HPDE6-E6E7 (cell line): ENCODE results near the gene ZNF267.
"Not testable (repeated sequence)": the region's sequence is repeated elsewhere in the genome, so short reads cannot be mapped to it uniquely, and the experiment has no call there.

ENCODE experiments used
- DNase-seq: peaks from one replicate; pipeline ENCODE4 v3.0.0; 2011; ENCODE audit warnings: missing footprints; ENCODE audit errors: extremely low spot score

The ZNF267 gene

GRCh38 chr16:31873556-31874365, at the start of gene ZNF267:
TSS of gene ZNF267 (plus strand) at chr16:31873807. CDS start at chr16:31873967, 160 bp downstream.
- peak; percentile 67 for DNase-seq

GRCh38 chr16:31833047-31833446, 40.6 kb upstream of the ZNF267 start:
- no peak for DNase-seq

GRCh38 chr16:31836396-31836795, 37.2 kb upstream of the ZNF267 start:
- not testable (repeated sequence) for DNase-seq

GRCh38 chr16:31842864-31843263, 30.7 kb upstream of the ZNF267 start:
- DNase-seq: no peak

GRCh38 chr16:31848572-31848971, 25.0 kb upstream of the ZNF267 start:
- DNase-seq: not testable (repeated sequence)

- no peak for DNase-seq
Observed at GRCh38 chr16:31853291-31853690, 20.3 kb upstream of the ZNF267 start.

- DNase-seq: no peak
Observed at GRCh38 chr16:31860508-31860907, 13.1 kb upstream of the ZNF267 start.

- no peak for DNase-seq
Observed at GRCh38 chr16:31861455-31861854, 12.2 kb upstream of the ZNF267 start.

- DNase-seq: no peak
Observed at GRCh38 chr16:31862761-31863160, 10.8 kb upstream of the ZNF267 start.

GRCh38 chr16:31868164-31868563, 5.4 kb upstream of the ZNF267 start:
- DNase-seq: no peak

- DNase-seq: peak; percentile 38
Observed at GRCh38 chr16:31868691-31869167, 4.9 kb upstream of the ZNF267 start.

- DNase-seq: peak; percentile 65
Observed at GRCh38 chr16:31869511-31870201, 4.0 kb upstream of the ZNF267 start.

- no peak for DNase-seq
Observed at GRCh38 chr16:31870809-31871208, 2.8 kb upstream of the ZNF267 start.

GRCh38 chr16:31871510-31871909, 2.1 kb upstream of the ZNF267 start:
- DNase-seq: no peak

- DNase-seq: no peak
Observed at GRCh38 chr16:31872201-31872600, 1.4 kb upstream of the ZNF267 start.

- DNase-seq: peak; percentile 60
Observed at GRCh38 chr16:31874366-31875111, 932 bp downstream of the ZNF267 start.

GRCh38 chr16:31875112-31875803, 1.7 kb downstream of the ZNF267 start:
- DNase-seq: no peak

- DNase-seq: no peak
Observed at GRCh38 chr16:31875928-31876547, 2.4 kb downstream of the ZNF267 start.

- DNase-seq: peak; percentile 58
Observed at GRCh38 chr16:31876951-31877828, 3.6 kb downstream of the ZNF267 start.
